ENCODE results near the gene CFAP46.
"Not testable (repeated sequence)": the region's sequence is repeated elsewhere in the genome, so short reads cannot be mapped to it uniquely, and the experiment has no call there.

The CFAP46 gene

DNA sequence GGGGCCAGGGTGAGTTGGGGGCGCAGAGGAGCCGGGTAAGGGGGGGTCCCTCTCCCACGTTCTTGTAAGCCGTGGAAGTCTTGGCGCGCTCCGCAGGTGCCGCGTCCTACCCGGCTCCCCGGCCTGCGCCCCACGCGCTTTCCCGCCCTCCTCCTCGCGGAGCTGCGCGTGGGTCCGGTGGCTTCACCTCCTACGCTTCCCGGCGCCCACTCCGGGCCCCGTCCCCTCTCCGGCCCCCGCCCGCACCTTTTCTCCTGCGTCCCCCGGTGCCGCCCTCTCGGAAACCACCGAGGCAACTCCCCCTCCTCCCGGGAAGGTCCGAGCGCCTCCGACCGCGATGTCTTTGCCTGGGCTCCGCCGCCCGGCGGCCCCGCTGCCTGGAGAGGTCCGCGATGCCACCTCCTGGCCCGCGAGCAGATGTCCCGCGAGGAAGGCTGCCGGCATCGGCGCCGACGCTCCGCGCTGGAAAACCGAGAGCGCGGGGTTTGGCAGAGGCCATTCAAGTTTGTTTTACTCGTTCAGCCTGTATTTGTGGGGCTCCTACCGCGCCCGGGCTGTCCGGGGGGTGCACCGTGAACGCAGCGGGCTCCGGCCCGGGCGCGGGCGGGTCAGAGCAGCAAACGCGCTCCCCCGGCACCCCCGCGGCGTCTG, 154.1 kb downstream of the CFAP46 start:
- no peak for DNase-seq (ENCODE audit: low spot score)

- DNase-seq (ENCODE audit: low spot score) = no peak
Measured at GRCh38 chr10:132787495-132788179, 154.7 kb downstream of the CFAP46 start.

GRCh38 chr10:132786884-132787494, 155.4 kb downstream of the CFAP46 start:
- no peak for DNase-seq (ENCODE audit: low spot score)

GRCh38 chr10:132786476-132786883, 155.9 kb downstream of the CFAP46 start:
- no peak for DNase-seq (ENCODE audit: low spot score)

DNA sequence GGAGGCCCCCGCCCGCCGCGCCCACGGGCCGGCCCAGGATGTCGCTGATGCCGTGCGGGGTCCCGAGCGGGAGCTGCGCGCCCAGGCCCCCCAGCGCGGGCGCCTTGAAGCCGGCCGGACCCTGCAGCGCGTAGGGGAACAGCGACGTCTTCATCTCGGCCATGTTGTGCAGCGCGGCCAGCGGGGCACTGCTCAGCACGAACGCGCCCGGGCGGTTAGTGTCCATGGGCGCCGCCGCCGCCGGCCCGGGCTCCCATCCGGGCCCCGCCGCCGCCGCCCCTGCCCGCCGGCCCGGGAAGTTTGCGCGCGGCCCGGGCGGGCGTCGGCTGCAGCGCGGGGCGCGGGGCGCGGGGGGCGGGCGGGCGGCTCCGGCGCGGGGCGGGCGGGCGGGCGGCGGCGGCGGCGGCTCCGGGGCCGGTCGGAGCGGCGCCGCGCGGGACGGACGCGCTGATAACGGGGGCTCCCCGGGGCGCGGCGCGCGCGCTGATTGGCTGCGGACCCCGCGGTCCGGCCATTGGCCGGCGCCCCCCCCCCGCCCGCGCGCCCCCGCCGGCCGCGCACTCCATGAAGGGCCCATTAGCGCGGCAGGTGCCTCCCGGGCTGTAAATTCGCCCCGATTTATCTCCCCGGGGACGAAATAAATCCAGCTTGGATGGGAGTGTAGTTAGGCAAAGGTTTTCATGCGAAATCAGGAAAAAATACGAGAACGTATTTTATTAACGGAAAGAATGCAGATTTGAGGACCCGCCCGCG, 156.5 kb downstream of the CFAP46 start, which contains the start of gene NKX6-2:
TSS of gene NKX6-2 (minus strand) at position 425 of the 753 bp plus-strand sequence. CDS start at position 226, 199 bp downstream.
- DNase-seq (ENCODE audit: low spot score) = no peak

- DNase-seq (ENCODE audit: low spot score) = no peak
Measured at GRCh38 chr10:132784866-132785722, 157.3 kb downstream of the CFAP46 start.

GRCh38 chr10:132783940-132784865, 158.2 kb downstream of the CFAP46 start:
- DNase-seq (ENCODE audit: low spot score) = no peak

- DNase-seq (ENCODE audit: low spot score) = no peak
Measured at GRCh38 chr10:132783165-132783939, 159.0 kb downstream of the CFAP46 start.

- no peak for DNase-seq (ENCODE audit: low spot score)
Measured at GRCh38 chr10:132781556-132781955, 160.8 kb downstream of the CFAP46 start.

DNA sequence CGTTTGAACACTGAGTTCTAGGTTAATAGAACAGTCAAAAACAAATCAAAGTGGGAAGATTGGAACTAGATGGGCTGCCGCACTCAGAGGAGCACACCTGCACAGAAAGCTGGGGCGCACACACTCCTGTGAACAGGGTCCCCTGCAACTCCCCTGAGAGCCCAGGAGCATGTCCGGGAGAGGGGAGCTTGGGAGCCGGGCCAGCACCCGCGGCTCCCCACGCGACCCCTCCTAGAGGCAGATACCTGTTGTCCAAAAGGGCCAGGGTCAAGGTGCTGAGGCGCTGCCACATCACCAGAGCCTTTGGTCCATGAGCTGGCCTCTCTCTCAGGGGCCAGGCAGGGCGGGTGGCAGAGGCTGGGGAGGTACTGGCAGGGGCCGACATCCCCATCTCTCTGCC, 162.0 kb downstream of the CFAP46 start:
- no peak for DNase-seq (ENCODE audit: low spot score)

- no peak for DNase-seq (ENCODE audit: low spot score)
Measured at GRCh38 chr10:132779549-132780294, 162.6 kb downstream of the CFAP46 start.

DNA sequence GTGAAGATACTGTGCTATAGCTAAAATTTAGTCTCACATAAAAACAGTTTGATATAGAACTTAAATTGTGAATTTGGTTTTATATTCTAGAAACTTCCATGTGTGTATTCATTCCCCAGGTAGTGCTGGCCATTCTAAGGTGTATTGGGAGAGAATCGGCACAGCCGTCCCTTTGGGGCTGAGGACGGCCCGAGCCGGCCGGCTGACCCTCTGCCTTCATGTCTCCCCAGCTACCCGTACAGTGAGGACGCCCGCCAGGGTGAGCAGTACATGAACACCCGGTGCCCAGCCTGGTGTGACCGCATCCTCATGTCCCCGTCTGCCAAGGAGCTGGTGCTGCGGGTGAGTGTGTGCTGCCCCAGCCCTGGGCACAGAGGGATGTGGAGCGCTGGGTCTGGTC, 164.9 kb downstream of the CFAP46 start:
- DNase-seq (ENCODE audit: low spot score) = no peak

- no peak for DNase-seq (ENCODE audit: low spot score)
Measured at GRCh38 chr10:132776821-132777220, 165.5 kb downstream of the CFAP46 start.

- no peak for DNase-seq (ENCODE audit: low spot score)
Measured at GRCh38 chr10:132776186-132776585, 166.2 kb downstream of the CFAP46 start.

- no peak for DNase-seq (ENCODE audit: low spot score)
Measured at GRCh38 chr10:132774902-132775863, 167.2 kb downstream of the CFAP46 start.

- DNase-seq (ENCODE audit: low spot score) = no peak
Measured at GRCh38 chr10:132774181-132774901, 168.0 kb downstream of the CFAP46 start.

DNA sequence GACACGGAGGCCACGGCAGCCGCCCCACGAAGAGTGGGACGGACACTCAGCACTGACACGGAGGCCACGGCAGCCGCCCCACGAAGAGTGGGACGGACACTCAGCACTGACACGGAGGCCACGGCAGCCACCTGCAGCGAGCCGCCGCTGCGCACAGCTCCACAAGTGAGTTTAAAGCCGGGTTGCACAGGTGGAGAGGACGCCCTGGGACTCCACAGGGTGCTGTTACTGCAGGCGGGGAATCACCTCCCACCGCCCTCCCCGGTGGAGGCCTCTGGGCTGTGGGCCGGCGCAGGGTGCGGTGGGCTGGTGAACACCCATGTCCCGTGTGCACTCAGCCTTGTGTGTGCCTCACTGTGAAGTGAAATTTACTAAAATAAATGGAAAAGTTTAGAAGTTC, 169.6 kb downstream of the CFAP46 start:
- DNase-seq (ENCODE audit: low spot score) = not testable (repeated sequence)

All from hematopoietic multipotent progenitor cell treated with erythropoietin and hydrocortisone succinate and interleukin-3 and kit ligand, for 15 days (in vitro differentiated cells).